NCI-H510A (cell line): Measurements from ENCODE around the gene CBLN3.

ENCODE experiments used
- DNase-seq: peaks from one replicate; lab custom pipeline; 2025; lab: John Stamatoyannopoulos, UW

Gene CBLN3

GRCh38 chr14:24439257-24439656 lies 9.8 kb upstream of the CBLN3 start:
- no peak for DNase-seq

GRCh38 chr14:24438223-24439097 lies 9.0 kb upstream of the CBLN3 start:
- DNase-seq, result no peak

GRCh38 chr14:24437736-24438067 lies 8.2 kb upstream of the CBLN3 start:
- no peak for DNase-seq

GRCh38 chr14:24437020-24437735 lies 7.7 kb upstream of the CBLN3 start:
- DNase-seq, result no peak

DNA sequence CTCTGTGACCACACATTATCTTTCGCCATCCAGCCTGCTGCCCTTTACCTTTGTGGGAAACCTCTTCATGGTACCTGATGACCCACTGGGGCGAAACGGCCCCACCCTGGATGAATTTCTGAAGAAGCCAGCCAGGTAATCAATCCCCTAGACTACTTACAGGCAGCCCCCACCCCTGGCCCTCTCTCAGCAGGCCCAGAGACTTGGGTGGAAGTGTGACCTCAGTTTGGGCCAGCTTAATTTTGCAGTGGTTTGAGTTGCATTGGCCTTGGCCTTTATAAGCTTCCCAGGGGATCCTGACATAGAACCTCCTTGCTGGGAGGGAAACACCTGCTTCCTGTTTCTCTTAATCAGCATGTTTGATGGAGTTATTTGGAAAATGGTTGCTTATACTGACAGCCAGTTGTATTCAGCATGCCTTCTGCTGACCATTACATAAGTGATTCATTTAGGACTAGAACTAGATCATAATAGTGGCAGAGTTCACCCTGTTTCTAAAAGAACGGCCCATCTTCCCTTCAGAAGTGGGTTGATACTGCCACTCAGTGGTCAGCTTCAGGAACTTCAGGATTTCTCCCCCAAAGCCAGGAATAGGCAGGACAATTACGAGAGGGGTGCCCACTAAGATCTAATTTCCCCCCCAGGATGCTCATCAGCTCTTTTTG lies 7.0 kb upstream of the CBLN3 start:
- peak; percentile 6 for DNase-seq

- DNase-seq, result no peak
Measured at GRCh38 chr14:24435998-24436354, 6.5 kb upstream of the CBLN3 start.

DNA sequence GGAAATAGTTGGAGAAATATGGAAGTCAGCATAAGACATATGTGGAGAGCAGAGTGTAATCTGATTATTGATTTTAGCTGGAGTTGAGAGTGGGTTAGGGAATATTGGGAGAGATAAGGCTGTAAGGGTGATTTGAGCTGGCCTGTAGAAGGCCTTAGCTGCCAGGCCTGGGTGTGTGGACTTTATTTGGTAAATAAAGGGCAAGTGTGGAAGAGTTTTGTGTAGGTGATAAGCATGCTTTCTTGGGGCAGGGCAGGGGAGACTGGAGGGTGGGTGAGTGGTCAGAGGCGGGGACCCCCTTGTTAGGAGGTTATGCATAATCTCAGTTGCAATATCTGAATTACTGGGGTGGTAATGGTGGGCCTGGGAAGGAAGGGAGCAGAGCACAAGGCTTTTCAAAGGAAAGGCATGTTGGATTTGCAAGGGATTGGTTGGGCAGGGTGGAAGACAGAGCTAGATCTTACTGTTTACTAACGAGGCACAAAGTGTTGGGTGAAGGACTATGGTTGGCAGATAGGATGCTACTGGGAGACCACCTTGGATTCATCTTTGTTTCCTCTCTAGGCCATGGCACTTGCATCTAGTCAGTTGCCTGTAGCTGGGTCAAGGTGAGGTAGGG lies 5.8 kb upstream of the CBLN3 start:
- no peak for DNase-seq

GRCh38 chr14:24434676-24435075 lies 5.2 kb upstream of the CBLN3 start:
- DNase-seq, result no peak

GRCh38 chr14:24434036-24434435 lies 4.6 kb upstream of the CBLN3 start:
- no peak for DNase-seq

DNA sequence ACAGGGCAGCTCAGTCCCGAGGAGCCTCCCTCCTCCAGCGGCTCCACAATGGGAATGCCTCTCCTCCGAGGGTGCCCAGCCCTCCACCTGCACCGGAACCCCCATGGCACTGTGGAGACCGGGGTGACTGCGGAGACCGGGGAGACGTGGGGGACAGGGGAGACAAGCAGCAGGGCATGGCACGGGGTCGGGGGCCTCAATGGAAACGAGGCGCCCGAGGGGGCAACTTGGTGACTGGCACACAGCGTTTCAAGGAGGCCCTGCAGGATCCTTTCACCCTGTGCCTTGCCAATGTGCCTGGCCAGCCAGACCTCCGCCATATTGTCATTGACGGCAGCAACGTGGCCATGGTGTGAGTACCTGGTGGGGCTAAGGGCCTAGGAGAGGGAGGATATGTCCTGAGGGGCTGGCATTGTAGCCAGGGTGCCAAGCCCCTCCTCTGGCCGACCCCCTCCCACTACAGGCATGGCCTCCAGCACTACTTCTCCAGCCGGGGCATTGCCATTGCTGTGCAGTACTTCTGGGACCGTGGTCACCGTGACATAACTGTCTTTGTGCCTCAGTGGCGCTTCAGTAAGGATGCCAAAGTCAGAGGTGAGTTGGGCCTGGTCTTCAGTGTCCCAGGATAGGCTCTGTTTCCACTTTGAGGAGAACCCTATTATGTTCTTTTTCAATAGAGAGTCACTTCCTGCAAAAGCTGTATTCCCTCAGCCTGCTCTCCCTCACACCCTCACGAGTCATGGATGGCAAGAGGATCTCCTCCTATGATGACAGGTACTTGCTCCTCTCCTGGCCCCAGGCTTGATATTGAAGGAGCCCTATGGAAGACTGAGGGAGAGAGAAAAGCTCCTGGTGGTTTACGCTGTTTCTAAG lies 3.0 kb upstream of the CBLN3 start:
- DNase-seq, result no peak

GRCh38 chr14:24431569-24432258 lies 2.2 kb upstream of the CBLN3 start:
- DNase-seq, result peak; percentile 83

GRCh38 chr14:24430682-24431568 lies 1.5 kb upstream of the CBLN3 start:
- peak; percentile 10 for DNase-seq

DNA sequence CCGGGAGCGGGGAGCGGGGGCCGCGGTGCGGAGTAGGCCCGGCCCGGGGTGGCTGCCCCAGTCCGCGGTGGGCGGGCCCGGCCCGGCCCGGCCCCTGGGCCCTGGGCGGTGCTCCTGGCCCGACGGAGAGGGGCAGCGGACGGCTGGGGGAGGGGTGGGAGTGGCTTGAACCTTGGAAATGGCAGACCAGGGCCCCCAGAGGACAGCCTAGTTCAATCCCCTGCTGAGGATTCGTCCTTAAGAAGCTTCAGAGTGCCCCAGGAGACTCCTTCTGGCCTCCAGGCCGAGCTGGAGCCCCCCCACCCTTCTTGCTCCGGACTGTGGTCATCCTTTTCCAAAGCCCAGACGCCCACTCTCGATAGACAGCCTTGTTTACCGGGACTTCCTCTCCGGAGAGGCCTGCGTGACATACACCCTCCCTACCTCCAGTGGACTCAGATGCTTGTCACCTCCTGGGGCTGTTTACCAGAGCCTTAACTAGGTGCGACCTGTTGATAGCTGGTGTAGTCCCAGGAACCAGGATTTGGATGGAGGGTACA lies 744 bp upstream of the CBLN3 start:
- DNase-seq, result peak; percentile 73

GRCh38 chr14:24428628-24429394 lies 657 bp downstream of the CBLN3 start:
- no peak for DNase-seq

DNA sequence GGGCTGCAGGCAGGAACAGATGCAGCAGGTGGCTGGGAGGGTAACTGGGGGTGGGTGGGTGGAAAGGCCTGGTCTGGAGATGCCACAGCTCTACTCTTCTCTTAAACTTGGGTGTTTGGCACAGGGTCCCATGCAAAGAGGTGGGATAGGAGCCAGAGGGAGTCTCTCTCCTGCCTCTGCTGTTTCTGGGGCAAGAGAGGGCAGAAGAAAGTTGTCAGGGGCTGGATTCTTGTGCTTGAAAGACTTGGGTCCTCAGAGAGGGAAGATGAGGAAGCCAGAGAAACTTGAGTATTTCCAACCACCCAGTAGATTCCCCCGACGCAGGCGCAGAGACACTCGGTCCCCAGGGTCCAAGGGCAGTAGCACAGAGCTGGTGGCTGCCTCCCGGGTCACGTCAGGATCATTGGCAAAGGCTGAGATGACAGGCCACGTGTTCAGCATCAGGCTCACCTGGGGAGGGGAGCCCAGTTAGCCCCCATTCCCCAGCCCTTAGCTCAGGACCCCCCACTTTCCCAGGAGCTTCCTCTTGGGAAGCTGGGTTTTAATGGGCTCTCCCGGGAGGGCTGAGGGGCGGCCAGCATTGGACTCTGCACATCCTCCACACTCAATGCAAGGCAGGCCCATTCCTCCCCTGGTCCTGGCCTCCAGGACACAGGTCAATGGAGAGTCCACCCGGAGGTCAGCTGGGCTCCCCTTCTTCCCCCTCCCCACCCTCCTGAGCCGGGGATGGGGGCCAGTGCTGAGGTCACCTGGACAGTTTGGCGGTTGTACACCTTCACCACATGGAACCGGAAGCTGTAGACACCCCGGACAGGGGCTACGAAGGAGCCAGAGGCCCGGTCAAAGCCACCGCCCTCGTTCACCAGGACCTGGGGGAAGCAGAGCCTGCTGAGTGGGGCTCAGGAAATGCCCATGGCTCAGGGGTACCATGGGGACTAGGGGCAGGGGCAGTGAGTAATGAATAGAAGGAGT lies 1.6 kb downstream of the CBLN3 start:
- DNase-seq, result no peak

- peak; percentile 41 for DNase-seq
Measured at GRCh38 chr14:24426912-24427536, 2.4 kb downstream of the CBLN3 start.
